Duodenal mucosa (tissue), 2 donors: ENCODE results near the gene KCTD7.
"Not testable (repeated sequence)": the region's sequence is repeated elsewhere in the genome, so short reads cannot be mapped to it uniquely, and the experiment has no call there.

Experiments used
- H3K27ac ChIP-seq: one replicate; pipeline ENCODE4 v1.7.0; 2013; ENCODE audit warnings: low read depth, low read length
- H3K27me3 ChIP-seq, 2 donors: one replicate each; pipeline ENCODE4 v1.7.0; 2013; ENCODE audit warnings: low read length in 2 of 2, control low read depth in 1 of 2; ENCODE audit not compliant: insufficient read depth in 2 of 2, control insufficient read depth in 1 of 2
- H3K36me3 ChIP-seq, 2 donors: one replicate each; pipeline ENCODE4 v1.7.0; 2013; ENCODE audit warnings: low read length in 2 of 2, control low read depth in 1 of 2; ENCODE audit not compliant: insufficient read depth in 2 of 2, control insufficient read depth in 1 of 2
- H3K4me1 ChIP-seq, 2 donors: one replicate each; pipeline ENCODE4 v1.7.0; 2013; ENCODE audit warnings: low read length in 2 of 2, control low read depth in 1 of 2; ENCODE audit not compliant: insufficient read depth in 2 of 2, control insufficient read depth in 1 of 2
- H3K4me3 ChIP-seq, 2 donors: one replicate each; pipeline ENCODE4 v1.7.0; 2013; ENCODE audit warnings: low read length in 2 of 2, low read depth in 1 of 2
- H3K9ac ChIP-seq, 2 donors: one replicate each; pipeline ENCODE4 v1.7.0; 2013; ENCODE audit warnings: low read length in 2 of 2, low read depth in 1 of 2
- H3K9me3 ChIP-seq, 2 donors: one replicate each; pipeline ENCODE4 v1.7.0; 2013; ENCODE audit warnings: low read length in 2 of 2, control low read depth in 1 of 2; ENCODE audit not compliant: control insufficient read depth in 1 of 2

The KCTD7 gene

DNA sequence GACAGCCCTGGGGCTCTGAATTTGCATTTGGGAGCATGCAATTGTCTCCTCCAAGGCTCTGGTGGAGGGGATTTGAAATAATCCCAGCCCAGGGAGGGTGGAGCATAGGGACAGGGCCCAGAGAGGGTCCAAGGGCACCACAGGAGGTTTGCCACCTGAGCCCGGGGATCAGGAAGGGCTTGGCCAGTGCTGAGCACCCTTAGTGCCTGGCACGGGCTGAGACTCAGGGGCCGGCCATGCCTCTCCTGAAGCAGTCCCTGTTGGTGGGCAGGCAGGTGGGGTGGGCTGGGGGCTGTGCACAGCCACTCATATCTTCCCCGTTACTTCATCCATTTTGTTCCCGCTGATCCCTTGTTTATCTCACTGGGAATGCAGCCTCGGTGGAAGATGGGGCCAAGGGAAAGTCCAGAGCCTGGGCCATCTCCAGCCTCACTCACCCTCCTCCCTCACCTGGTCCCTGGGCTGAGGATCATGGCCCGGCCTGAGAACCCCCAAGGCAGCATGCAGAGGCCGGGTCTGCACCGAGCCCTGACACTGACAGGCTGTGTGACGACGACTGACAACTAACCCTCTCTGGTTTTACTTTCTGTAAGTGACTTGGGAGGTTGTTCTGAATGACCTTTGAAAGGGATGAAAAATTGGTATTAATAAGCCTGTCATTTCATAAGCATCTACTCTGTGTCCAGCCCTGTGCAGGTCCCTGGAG is 38.5 kb downstream of the KCTD7 start:
- no peaks in the 10 kb centered on the region for H3K9me3 ChIP-seq
- H3K36me3 ChIP-seq: peaks cover 2 to 3% of the 10 kb centered on the region in 2 donors
- H3K27me3 ChIP-seq: no peaks in the 10 kb centered on the region
- H3K4me3 ChIP-seq: no peak overlapping the region
- H3K9ac ChIP-seq: no peak overlapping the region
- peaks cover 0 to 3% of the 10 kb centered on the region in 2 donors for H3K4me1 ChIP-seq
- no peak overlapping the region for H3K27ac ChIP-seq

DNA sequence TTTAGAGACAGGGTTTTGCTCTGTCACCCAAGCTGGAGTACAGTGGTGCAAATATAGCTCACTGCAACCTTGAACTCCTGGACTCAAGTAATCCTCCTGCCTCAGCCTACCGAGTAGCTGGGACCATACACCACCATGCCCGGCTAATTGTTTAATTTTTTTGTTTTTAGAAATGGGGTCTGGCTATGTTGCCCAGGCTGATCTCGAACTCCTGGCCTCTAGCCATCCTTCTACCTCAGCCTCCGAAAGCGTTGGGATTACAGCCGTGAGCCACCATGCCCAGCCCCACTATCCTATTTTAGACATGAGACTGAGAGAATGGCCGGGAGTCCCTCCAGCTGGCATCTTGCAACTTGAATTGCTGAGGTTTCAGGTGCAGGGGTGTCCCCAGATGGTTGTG is 39.4 kb downstream of the KCTD7 start:
- H3K9ac ChIP-seq: no peak overlapping the region

DNA sequence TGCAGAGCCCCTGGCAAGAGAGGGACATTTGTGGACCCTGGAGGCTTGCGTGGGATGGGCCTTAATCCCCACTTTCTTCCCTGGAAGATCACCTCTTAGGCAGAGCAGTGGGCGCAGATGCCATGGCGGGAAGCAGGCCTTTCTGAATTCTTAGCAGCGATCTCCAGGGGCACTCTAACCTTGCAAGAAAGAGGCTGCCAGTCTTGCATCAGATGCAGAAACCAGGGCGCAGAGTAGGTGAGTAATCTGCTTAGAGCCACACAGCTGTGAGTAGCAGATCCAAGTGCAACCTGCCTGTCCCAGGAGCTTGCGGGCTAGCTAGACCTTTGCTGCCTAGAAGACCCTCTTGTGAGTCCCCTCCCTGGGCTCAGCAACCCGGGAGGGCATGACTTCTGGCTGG is 40.0 kb downstream of the KCTD7 start:
- Histone ChIP-seq H3K9ac (no peak overlapping the region), H3K4me3 (no peak overlapping the region), H3K27ac (no peak overlapping the region), H3K27me3 (no peaks in the 10 kb centered on the region), H3K9me3 (no peaks in the 10 kb centered on the region), H3K36me3 (peaks cover 0 to 2% of the 10 kb centered on the region in 2 donors), H3K4me1 (peaks cover 0 to 3% of the 10 kb centered on the region in 2 donors)

More for the DNA sequence above, 39.4 kb downstream of the KCTD7 start:
- no peak overlapping the region for H3K27ac ChIP-seq
- H3K27me3 ChIP-seq: no peaks in the 10 kb centered on the region
- no peaks in the 10 kb centered on the region for H3K9me3 ChIP-seq
- H3K4me3 ChIP-seq: no peak overlapping the region
- peaks cover 0 to 2% of the 10 kb centered on the region in 2 donors for H3K36me3 ChIP-seq
- peaks cover 0 to 3% of the 10 kb centered on the region in 2 donors for H3K4me1 ChIP-seq

DNA sequence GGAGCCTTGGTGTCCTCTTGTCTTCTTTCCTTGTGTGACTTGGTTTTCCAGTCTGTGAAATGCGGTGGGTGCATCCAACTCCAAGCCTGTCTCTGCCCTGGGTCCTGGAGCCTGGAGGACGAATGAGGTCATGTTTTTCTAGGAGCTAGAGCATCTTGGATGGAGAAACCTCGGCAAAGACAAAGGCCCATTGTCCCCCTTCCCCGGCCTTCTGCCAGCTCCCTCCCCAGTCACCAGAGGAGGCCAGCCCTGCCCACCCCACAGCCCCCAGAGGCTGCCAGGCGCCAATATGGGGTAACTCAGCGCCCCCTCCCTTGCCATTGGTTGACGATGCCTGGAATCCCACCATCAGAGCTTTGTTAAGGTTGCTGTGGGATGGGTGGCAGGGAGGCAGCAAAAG is 40.4 kb downstream of the KCTD7 start:
- Histone ChIP-seq H3K27ac (no peak overlapping the region), H3K27me3 (no peaks in the 10 kb centered on the region), H3K4me3 (no peak overlapping the region), H3K9ac (no peak overlapping the region), H3K4me1 (peaks cover 0 to 3% of the 10 kb centered on the region in 2 donors), H3K36me3 (peaks cover 0 to 2% of the 10 kb centered on the region in 2 donors), H3K9me3 (no peaks in the 10 kb centered on the region)

DNA sequence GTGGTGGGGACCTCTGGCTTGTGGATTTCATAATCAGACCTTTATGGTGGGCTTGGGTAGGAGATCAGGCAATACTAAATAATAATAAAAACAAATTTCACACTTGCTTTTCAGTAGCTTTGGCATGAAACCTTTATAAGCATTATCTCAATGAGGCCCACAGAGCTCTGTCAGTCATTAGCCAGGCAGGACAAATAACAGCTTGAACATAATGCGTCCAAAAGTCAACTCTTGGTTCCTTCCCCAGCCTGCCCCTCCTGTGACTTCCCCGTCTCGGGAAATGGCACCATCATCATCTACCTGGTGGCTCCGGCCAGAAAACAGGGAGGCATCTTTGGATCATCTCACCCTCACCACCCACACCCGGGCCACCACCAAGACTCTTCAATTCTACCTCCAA is 40.8 kb downstream of the KCTD7 start:
- Histone ChIP-seq H3K27ac (no peak overlapping the region), H3K27me3 (no peaks in the 10 kb centered on the region), H3K36me3 (peaks cover 0 to 2% of the 10 kb centered on the region in 2 donors), H3K9me3 (no peaks in the 10 kb centered on the region), H3K4me3 (no peak overlapping the region), H3K4me1 (peaks cover 0 to 3% of the 10 kb centered on the region in 2 donors), H3K9ac (no peak overlapping the region)

DNA sequence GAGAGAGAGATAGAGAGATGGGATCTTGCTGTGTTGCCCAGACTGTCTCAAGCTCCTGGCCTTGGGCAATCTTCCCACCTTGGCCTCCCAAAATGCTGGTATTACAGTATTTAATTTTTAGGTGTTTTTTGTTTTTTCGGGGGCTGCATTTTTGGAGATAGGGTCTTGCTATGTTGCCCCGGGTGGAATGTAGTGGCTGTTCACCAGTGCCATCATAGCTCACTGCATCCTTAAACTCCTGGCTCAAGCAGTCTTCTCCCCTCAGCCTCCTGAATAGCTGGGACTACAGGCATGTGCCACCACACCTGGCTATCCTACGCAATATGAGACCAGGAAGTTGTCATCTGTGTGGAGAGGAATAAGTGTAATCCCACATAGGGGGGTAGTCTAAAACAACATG is 42.4 kb downstream of the KCTD7 start:
- peaks cover 0 to 2% of the 10 kb centered on the region in 2 donors for H3K36me3 ChIP-seq
- H3K4me1 ChIP-seq: peaks cover 0 to 3% of the 10 kb centered on the region in 2 donors
- H3K27me3 ChIP-seq: no peaks in the 10 kb centered on the region
- H3K9ac ChIP-seq: no peak overlapping the region
- no peak overlapping the region for H3K27ac ChIP-seq
- H3K9me3 ChIP-seq: no peaks in the 10 kb centered on the region
- no peak overlapping the region for H3K4me3 ChIP-seq

DNA sequence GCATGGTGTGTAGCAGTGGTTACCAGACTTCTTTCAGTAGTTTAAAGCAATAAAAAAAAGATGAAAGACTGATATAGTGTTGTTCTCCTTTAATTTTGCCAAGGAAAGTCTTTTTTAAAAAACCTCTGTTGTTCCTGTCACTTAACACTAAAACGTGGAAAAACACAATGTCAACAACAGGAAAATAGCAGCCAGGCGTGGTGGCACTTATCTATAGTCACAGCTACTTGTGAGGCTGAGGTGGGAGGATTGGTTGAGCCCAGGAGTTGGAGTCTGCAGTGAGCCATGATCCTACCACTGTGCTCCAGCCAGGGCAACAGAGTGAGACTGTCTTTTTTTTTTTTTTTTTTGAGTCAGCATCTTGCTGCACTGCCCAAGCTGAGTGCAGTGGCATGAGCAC is 42.8 kb downstream of the KCTD7 start:
- not testable (repeated sequence) for H3K9ac ChIP-seq, H3K4me3 ChIP-seq, H3K27me3 ChIP-seq, H3K27ac ChIP-seq, H3K9me3 ChIP-seq, H3K4me1 ChIP-seq, H3K36me3 ChIP-seq

DNA sequence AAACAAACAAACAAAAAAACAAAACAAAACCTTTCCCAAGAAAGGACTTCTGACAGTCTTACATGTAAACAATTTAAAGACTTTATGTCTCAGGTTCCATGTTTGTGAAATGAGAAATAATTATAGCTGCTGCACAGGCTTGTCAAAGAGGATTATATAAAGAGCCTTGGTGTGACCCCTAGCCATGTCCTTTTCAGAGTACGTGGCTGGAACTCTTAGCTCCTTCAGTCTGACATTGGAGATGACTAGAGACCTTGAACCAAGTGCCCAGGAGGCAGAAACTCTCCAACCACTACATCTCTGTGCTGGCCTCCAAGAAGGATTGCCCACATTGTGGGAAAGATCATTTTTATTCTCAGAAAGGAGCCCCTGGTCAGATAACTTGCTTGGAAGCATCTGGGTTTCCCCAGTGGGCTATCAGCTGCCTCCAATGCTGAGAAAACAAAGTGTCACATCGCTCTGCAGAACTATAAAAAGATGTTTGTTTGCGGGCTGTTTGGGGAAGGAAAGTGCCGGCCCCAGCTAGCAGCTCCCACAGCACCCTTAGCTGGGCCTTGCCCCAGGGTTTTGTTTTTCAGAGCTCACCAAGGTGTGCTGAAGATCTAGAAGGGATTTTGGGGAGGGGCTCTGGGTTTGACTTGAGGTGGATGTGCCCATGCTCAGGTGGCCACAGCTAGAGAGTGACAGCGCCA is 43.9 kb downstream of the KCTD7 start:
- H3K9me3 ChIP-seq, H3K27me3 ChIP-seq, H3K4me1 ChIP-seq, H3K36me3 ChIP-seq, H3K9ac ChIP-seq, H3K27ac ChIP-seq, H3K4me3 ChIP-seq: not testable (repeated sequence)

DNA sequence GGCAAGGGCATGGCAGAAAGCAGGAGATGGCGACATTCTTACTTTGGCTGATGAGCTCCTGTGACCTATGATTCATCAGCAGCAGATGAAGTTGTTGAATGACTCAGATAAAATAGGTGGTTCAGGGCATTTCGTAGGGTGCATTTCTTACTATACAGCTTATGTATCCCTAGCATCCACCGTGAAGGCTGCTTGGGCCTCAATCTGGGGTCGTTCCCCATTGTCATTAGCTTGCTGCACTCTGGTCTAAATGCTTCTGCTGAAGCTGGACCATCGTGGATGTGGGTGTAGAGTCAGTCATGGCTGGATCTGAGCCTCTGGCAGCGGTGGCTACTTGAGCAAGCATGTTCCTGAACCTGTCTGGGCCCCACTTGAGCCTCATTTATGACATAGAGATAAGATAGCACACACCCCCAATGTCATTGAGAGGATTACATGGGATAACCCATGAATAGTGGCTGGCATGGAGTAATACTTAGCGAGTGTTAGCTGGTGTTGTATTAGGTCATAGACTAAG is 44.5 kb downstream of the KCTD7 start:
- not testable (repeated sequence) for H3K4me1 ChIP-seq, H3K9ac ChIP-seq, H3K27ac ChIP-seq, H3K36me3 ChIP-seq, H3K4me3 ChIP-seq, H3K9me3 ChIP-seq, H3K27me3 ChIP-seq

DNA sequence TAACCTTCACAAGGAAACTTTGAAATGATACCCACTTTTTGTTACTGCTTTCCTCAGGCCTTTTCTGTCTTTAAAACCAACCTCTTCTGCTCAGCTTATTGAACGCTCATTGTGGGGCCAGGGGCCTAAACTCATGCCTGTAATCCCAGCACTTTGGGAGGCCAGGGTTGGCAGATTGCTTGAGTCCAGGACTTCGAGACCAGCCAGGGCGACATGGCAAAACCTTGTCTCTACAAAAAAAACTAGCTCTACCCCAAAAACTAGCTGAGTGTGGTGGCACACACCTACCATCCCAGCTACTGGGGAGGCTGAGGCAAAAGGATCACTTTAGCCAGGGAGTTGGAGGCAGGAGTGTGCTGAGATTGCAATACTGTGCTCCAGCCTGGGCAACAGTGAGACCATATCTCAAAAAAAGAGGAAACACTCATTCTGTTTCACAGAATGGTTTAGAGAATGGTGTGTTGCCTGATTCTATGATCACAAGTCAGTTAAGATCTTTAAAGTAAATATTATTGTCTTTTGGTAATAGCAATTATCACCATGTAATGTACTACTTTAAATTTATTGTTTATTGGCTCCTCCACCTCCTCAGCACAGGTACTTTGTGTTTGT is 51.1 kb downstream of the KCTD7 start:
- H3K9ac ChIP-seq: no peak overlapping the region
- no peak overlapping the region for H3K27ac ChIP-seq
- H3K27me3 ChIP-seq: no peaks in the 10 kb centered on the region
- H3K9me3 ChIP-seq: no peaks in the 10 kb centered on the region
- no peaks in the 10 kb centered on the region for H3K36me3 ChIP-seq
- H3K4me1 ChIP-seq: peaks cover 0 to 6% of the 10 kb centered on the region in 2 donors
- H3K4me3 ChIP-seq: no peak overlapping the region
